GM18498 (cell line): ENCODE results near the gene ZMPSTE24.

ENCODE experiments used
- ATAC-seq: cut with Tn5 transposase; IDR thresholded peaks from one replicate; pipeline ENCODE4 v1.9.1; 2021; ENCODE audit warnings: mild to moderate bottlenecking, moderate library complexity; ENCODE audit not compliant: unreplicated experiment

ZMPSTE24 gene

GRCh38 chr1:40302475-40302874, 44.4 kb downstream of the ZMPSTE24 start:
- no peak for ATAC-seq

DNA sequence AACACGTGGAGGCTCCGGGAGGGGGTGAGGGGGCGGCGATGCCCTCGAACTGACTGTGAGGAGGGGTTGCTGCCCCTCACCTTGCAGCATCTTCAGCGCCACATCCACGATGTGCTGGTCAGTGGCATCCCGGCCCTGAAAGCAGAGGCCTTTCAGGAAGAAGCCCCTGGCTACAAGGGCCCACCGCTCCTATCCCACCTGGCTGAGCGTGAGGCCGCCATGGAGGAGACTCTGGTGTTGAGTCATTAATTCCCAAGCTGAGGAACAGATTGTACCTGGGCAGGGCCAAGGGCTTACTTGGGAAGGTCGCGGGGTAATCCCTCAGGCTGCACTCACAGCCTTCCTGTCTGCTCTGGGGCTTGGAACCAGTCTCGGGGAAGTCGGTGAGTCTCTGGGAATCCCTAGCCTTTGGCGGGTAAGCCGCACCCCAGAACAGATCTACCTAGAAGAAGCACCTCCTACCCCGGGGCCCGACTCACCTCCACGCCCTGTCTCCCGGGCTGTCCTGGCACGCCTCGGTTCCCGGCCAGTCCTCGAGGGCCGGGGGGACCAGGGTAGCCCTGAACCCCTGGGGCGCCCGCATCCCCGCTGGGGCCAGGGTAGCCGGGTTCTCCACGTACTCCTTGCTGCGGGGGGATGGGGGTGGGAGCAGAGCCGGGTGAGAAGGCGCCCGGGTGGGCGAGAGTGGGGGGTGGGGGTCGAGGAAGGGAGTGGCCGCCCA, 45.2 kb downstream of the ZMPSTE24 start:
- ATAC-seq = no peak

- ATAC-seq = no peak
These were observed 45.8 kb downstream of the ZMPSTE24 start for GRCh38 chr1:40303790-40304189.

GRCh38 chr1:40305451-40305850, 47.4 kb downstream of the ZMPSTE24 start:
- ATAC-seq = no peak

DNA sequence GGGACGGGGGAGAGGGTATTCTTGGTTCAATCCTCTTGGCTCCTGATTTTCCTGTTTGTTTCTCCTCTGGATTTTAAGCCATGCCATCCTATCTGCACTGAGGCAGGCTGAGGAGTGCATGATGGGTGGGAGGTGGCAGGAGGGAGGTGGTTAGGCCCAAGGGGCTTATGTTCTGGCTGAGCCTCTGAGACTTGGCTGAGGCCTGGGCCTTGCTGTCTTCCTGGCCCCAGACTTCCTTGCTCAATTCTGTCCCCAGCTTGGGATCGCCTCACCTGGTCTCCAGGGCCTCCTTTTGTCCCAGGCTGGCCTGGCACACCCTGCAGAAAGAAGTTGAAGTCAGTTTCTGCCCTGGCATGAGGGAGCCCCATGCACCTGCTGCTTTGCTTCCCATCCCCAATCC, 47.8 kb downstream of the ZMPSTE24 start:
- no peak for ATAC-seq

DNA sequence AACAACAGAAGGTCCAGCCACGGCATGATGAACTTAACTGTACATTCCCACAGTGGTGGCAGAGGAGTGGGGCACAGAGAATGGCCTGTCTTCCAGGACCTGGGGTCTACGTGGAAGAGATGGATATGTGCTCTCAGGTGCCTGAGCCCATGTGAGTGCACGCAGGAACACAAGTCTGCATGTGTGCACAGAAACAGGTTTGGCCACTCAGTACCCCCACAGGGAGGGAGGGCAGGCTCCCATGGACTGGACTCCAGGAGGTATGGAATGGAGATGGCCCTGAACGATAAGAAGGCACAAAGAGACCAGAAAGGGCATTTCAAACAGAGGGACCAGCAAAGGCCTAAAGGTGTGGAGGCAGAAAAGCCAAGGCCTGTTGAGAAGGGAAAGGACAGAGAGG, 48.3 kb downstream of the ZMPSTE24 start:
- no peak for ATAC-seq

GRCh38 chr1:40307186-40307585, 49.1 kb downstream of the ZMPSTE24 start:
- ATAC-seq = no peak

- ATAC-seq = no peak
These were observed 50.1 kb downstream of the ZMPSTE24 start for GRCh38 chr1:40308036-40308727.

- no peak for ATAC-seq
These were observed 51.5 kb downstream of the ZMPSTE24 start for GRCh38 chr1:40309374-40310128.

GRCh38 chr1:40310129-40310461, 52.1 kb downstream of the ZMPSTE24 start:
- ATAC-seq = no peak

DNA sequence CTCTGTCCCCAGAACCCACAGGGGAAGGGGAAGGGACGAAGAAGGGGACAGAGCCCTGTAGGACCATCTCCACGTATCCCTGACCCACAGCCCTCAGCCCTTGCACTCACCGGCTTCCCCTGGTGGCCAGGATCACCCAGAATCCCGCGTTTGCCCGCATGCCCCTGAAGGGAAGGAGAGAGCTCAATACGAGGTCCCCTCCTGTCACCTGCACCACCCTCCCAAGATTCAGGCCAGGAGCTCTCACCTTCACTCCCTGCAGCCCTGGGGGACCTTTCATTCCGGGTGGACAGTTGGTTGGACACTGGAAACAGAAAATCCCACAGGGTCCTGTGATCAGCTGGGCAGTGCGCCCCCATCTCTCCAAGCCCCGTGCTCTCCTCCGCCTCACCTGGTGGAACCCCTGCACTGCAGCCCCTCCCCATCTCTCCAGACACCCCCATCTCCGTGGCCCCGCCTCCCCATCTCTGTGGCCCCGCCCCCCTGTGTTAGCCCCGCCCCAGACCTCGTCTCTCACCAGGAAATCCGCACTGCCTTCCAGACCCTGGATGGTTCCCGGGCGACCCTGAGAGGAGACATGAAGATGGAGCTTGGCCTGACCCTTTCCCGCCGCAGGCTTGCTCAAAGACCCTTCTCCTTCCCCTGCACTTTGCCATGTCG, 53.1 kb downstream of the ZMPSTE24 start:
- no peak for ATAC-seq

DNA sequence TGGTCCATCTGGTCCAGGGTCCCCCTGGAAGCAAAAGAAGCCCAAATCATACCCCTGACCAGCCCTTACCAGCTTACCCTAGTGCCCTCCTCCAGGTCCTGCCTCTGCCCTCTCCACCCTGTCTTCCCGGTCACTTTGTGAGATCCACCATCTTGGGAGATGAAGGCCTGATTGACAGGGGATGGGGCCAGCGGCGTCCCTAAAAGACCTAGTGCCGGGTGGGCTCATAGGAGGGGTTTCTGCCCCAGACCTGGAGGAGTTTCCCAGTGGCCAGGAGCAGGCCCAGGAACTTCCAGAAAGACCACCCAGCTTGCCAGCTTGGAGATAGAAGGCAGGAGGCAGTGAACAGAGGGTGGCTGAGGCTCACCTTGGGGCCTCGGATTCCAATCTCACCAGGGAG, 53.7 kb downstream of the ZMPSTE24 start:
- ATAC-seq = no peak

DNA sequence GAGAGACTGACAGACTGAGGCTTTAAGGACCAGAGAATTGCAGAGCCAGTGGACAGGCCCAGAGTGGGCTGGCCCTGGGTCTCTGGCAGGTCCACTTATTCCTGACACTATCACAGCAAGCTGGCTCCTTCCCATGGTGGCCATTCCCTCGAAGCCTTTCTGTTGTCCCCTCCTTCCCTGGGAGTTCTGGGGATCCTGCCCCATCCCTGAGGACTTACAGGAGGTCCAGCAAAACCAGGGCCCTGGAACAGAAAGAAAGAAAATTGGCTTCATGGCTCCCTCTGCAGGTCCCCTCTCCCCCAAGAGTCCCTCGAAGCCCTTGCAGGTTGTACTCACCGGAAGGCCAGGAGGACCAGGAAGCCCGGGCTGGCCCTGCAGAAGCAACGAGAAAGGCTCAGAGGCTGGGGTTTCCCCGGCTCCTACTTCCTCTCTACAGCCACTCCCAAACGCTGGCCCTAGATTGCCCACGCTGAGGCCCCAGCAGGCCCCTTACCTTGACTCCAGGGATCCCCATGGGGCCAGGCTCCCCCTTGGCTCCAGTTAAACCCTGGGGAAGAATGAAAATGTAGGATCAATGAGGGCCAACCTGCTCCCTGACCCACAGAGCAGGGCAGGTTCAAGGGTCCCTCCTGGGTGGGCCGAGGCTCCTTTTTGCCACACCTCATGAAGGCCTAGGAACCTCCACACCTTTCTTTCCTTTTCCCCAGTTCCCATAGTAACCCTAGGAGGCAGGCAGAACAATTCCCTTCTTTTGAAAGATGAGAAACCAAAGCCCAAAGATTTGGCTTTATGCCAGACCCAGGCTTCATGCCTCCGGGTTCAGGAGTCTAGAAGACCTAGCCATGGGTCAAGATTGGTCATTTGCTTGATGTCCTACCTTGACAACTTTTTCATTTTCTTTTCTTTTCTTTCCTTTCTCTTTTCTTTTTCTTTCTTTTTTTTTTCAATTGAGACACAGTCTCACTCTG, 54.5 kb downstream of the ZMPSTE24 start:
- ATAC-seq = peak; percentile 44

DNA sequence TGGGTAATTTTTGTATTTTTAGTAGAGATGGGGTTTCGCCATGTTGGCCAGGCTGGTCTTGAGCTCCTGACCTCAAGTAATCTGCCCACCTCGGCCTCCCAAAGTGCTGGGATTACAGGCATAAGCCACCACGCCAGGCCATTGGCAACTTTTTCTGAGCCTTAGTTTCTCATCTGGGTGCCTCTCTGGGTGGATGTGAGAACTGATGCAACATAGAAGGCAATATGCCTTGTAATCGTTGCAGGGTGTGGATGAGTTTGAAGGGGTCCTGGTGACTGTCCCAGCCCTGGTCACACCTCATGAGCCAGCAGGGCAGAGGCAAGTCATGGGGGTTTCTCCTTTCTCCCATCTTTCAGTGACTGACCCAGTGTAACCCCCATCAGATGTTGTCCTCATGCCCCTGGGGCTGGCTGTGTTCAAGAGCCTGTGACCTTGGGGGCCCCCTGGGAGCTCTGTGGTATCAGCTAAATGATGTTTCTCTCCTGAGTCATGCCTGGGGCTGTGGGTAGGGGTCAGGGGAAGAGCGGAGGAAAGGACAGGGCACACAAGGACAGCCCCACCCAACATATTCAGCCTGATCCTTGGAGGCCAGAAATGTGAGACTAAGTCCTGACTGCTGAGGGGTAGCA, 55.4 kb downstream of the ZMPSTE24 start:
- ATAC-seq = no peak

DNA sequence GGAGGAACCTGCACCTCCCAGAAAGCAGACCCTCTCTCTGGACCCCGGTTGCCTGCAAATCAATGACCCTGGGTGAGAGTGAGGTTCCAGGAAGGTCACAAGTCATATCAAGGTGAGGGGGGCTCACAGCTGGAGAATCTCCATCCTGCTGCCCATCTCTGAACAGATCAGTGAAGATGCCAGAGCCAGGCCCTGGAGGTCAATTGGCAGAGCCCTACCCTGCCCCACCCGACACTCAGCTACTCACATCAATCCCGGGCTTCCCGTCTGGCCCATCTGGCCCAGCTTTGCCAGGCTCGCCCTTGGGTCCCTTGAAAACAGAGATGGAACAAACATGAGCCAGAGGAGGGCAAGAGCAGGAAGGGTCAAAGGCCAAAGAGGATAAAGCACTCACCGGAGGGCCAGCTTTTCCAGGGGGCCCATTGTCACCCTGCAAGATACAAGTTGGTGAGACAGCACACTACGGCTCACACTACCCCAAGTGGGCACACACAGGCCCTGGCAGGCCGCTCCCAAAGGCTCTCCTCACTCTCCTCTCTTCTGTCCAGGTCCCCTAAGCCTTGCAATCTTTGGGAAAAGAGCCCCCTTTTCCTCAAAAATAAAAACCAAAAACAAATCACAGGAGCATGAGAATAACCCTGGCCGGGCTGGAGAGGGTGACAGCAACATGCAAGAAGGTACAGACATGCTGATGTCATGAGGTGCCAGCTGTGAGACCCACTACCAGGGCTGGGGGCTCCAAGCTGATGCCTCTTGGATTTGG, 56.1 kb downstream of the ZMPSTE24 start:
- no peak for ATAC-seq

GRCh38 chr1:40314721-40315238, 56.7 kb downstream of the ZMPSTE24 start:
- ATAC-seq = no peak

GRCh38 chr1:40315239-40315794, 57.3 kb downstream of the ZMPSTE24 start:
- peak; percentile 54 for ATAC-seq

DNA sequence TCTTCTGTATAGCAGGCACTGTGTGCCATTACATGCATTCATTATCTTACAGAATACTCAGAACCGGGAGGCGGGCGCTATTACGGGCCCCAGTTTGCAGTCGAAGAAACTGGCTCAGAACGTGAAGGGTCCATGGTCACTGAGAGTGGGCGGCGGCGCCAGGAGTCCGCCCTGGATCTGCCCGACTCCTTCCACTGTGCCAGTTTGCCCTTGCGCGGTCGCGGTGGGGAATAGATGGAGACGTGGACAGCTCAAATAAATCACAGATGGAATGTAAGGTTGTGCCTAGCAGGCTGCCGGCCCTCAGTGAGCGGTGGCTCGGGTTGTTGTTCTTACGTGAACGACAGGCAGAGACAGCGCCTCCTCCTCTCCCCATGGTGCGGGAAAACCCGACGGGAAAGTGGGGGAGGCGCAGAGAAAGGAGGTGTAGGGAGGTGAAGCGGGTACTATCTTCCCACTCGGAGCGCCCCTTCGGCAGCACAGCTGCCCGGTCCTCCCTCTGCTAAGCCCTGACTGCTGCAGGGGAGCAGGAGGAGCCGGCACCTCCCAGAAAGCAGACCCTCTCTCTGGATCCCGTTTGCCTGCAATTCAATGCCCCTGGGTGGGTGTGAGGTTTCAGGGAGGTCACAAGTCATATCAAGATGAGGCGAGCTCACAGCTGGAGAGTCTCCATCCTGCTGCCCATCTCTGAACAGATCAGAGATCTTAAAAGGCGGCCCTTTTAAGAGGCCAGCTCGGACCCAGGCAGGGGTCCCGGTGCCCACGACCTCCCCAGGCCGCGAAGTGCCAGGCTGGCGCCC, 58.0 kb downstream of the ZMPSTE24 start:
- no peak for ATAC-seq
